B cell (primary cell): ENCODE data around the gene INTS15. TPM values are rescaled to one million over a fixed set of nuclear protein-coding genes. Genes with fewer than 3 reads are reported as not detected.
A peak's percentile ranks its signal among the peaks of the same experiment; 100 is the strongest.
"Not testable (repeated sequence)": the region's sequence is repeated elsewhere in the genome, so short reads cannot be mapped to it uniquely, and the experiment has no call there.

Experiments used
- ATAC-seq: fragments of 200-7000 bp; cut with Tn5 transposase; one replicate; pipeline ENCODE4 v1.10.0; 2021; ENCODE audit warnings: low read depth, mild to moderate bottlenecking, moderate number of reproducible peaks, moderate library complexity
- CTCF ChIA-PET: fragments of 350-600 bp; sonication (Branson Sonifier 250); formaldehyde crosslinking; loops from one replicate; lab custom pipeline; 2021; ENCODE audit warnings: antibody characterized with exemption, inconsistent platforms; lab: Charles Lee
- POLR2A ChIA-PET: fragments of 350-600 bp; sonication (Branson Sonifier 250); formaldehyde crosslinking; loops from one replicate; lab custom pipeline; 2021; ENCODE audit warnings: antibody characterized with exemption; lab: Charles Lee
- DNase-seq: peaks from one replicate; pipeline ENCODE4 v3.0.0; 2013
- H2AFZ ChIP-seq: 2 replicates; pipeline ENCODE4 v1.6.1; 2012; ENCODE audit warnings: mild to moderate bottlenecking, low read depth, low read length; ENCODE audit not compliant: insufficient read depth, poor library complexity, severe bottlenecking
- H3K27ac ChIP-seq, 2 donors: 1 replicate in 1 of 2; 2 replicates in 1 of 2; pipeline ENCODE4 v1.5.1; 2012 to 2013; ENCODE audit warnings: low read length in 2 of 2, mild to moderate bottlenecking in 2 of 2, moderate library complexity in 1 of 2
- H3K27me3 ChIP-seq, 4 experiments: fragments of 200-600 bp in 1 of 4; sonication (generic) in 1 of 4; replicated peaks in 1 of 4; 1 replicate in 2 of 4; 2 replicates in 2 of 4; pipeline versions ENCODE4 v1.6.1 to v1.7.0; 2013 to 2016; ENCODE audit warnings: low read length in 3 of 4, mild to moderate bottlenecking in 2 of 4, mixed read lengths in 1 of 4, moderate library complexity in 1 of 4; ENCODE audit not compliant: insufficient read depth in 4 of 4, control insufficient read depth in 3 of 4; ENCODE audit errors: control extremely low read depth in 1 of 4
- H3K36me3 ChIP-seq, 2 experiments: replicated peaks in 1 of 2; 1 replicate in 1 of 2; 2 replicates in 1 of 2; pipeline versions ENCODE4 v1.6.1 to v1.7.1; 2013; ENCODE audit warnings: low read length in 1 of 2; ENCODE audit not compliant: insufficient read depth in 2 of 2, control insufficient read depth in 1 of 2; ENCODE audit errors: control extremely low read depth in 1 of 2, extremely low read depth in 1 of 2
- H3K4me1 ChIP-seq, 2 donors: fragments of 200-600 bp in 1 of 2; sonication (generic) in 1 of 2; 1 replicate in 1 of 2; 2 replicates in 1 of 2; pipeline versions ENCODE4 v1.5.1 to v1.6.1; 2013 to 2017; ENCODE audit warnings: low read length in 2 of 2; ENCODE audit not compliant: control insufficient read depth in 2 of 2, insufficient read depth in 2 of 2
- H3K4me2 ChIP-seq: replicated peaks from 2 replicates; pipeline ENCODE3; 2012; ENCODE audit warnings: mild to moderate bottlenecking, low read depth, low read length; ENCODE audit not compliant: poor library complexity, severe bottlenecking
- H3K4me3 ChIP-seq, 5 experiments: fragments of 200-600 bp in 1 of 5; sonication (generic) in 1 of 5; 1 replicate in 3 of 5; 2 replicates in 2 of 5; pipeline versions ENCODE4 v1.5.1 to v1.7.0; 2011 to 2016; ENCODE audit warnings: low read length in 4 of 5, mild to moderate bottlenecking in 4 of 5, low read depth in 2 of 5, control low read depth in 1 of 5, moderate library complexity in 1 of 5; ENCODE audit not compliant: insufficient read depth in 1 of 5; ENCODE audit errors: control extremely low read depth in 1 of 5, extremely low read depth in 1 of 5
- H3K79me2 ChIP-seq: fragments of 200-600 bp; sonication (generic); one replicate; pipeline ENCODE4 v1.6.0; 2016; ENCODE audit warnings: low read length; ENCODE audit not compliant: control insufficient read depth, insufficient read depth
- H3K9ac ChIP-seq: fragments of 200-600 bp; sonication (generic); 2 replicates; pipeline ENCODE4 v1.6.1; 2017; ENCODE audit warnings: mild to moderate bottlenecking, low read length, moderate library complexity
- H3K9me3 ChIP-seq, 3 donors: one replicate each; pipeline versions ENCODE4 v1.6.1 to v1.7.1; 2013; ENCODE audit warnings: low read length in 2 of 3; ENCODE audit not compliant: control insufficient read depth in 2 of 3, insufficient read depth in 1 of 3; ENCODE audit errors: control extremely low read depth in 1 of 3
- H4K20me1 ChIP-seq: 2 replicates; pipeline ENCODE4 v1.6.0; 2012; ENCODE audit warnings: mild to moderate bottlenecking, low read length; ENCODE audit not compliant: insufficient read depth, control insufficient read depth, poor library complexity, severe bottlenecking
- H3K27ac Mint-ChIP-seq: one replicate; pipeline ENCODE4 v1.8.0; 2021; ENCODE audit warnings: mixed read lengths
- H3K27me3 Mint-ChIP-seq: one replicate; pipeline ENCODE4 v1.8.0; 2021; ENCODE audit warnings: mixed read lengths
- H3K4me1 Mint-ChIP-seq: one replicate; pipeline ENCODE4 v1.8.0; 2021; ENCODE audit warnings: mixed read lengths
- H3K4me3 Mint-ChIP-seq: one replicate; pipeline ENCODE4 v1.8.0; 2021; ENCODE audit warnings: mixed read lengths
- H3K9me3 Mint-ChIP-seq: one replicate; pipeline ENCODE4 v1.8.0; 2022; ENCODE audit warnings: mixed read lengths; ENCODE audit not compliant: insufficient read depth
- CTCF ChIP-seq: fragments of 200-600 bp; IDR thresholded peaks from one replicate; pipeline ENCODE4 v1.8.0; 2022; ENCODE audit warnings: antibody characterized with exemption, mild to moderate bottlenecking
- EZH2 ChIP-seq: IDR thresholded peaks from 2 replicates; pipeline ENCODE4 v1.6.1; 2012; ENCODE audit warnings: borderline replicate concordance, low read depth, mild to moderate bottlenecking, moderate library complexity, low read length; ENCODE audit not compliant: insufficient read depth, poor library complexity, severe bottlenecking
- WGBS: methylation state at CpG from one replicate; pipeline ENCODE4 v1.1.5; 2013; ENCODE audit warnings: missing lambda C conversion rate; ENCODE audit not compliant: insufficient coverage; 5-methylcytosine and 5-hydroxymethylcytosine counted together
- intact Hi-C: fragments of 100-400 bp; cut with micrococcal nuclease; formaldehyde crosslinking; loops from one replicate; pipeline ENCODE4 v1.10.0; 2022
- polyA plus RNA-seq: library from polyadenylated mRNA; depleted of rRNA; stranded (reverse); fragments of >200 nt; gene quantifications from 2 replicates; pipeline ENCODE4 v1.2.3, GENCODE V29; 2012
- total RNA-seq, 2 donors: library from RNA; stranded (reverse); fragments of 120-200 nt in 1 of 2; gene quantifications; 1 replicate in 1 of 2; 2 replicates in 1 of 2; pipeline versions ENCODE4 v1.2.3 to v1.2.4, GENCODE V29; 2013 to 2022

Gene INTS15
- total and polyA plus RNA-seq, 2 donors (not counting 1 experiment from before 2014, with no cell fraction given): 57.1 to 63.2 TPM

- peak overlapping the region; percentile 48 for H3K9ac ChIP-seq
- POLR2A ChIA-PET: interaction anchor here (1.5 kb wide), 1 partner anchor 14 kb away, joined by 6 read pairs; no protein-coding TSS in a partner anchor
- Mint-ChIP-seq H3K4me3 (peak overlapping the region; percentile 70), H3K4me1 (peaks cover 22% of the 10 kb centered on the region), H3K27ac (peak overlapping the region; percentile 65), H3K27me3 (peaks cover 5% of the 10 kb centered on the region), H3K9me3 (no peaks in the 10 kb centered on the region)
- no peaks in the 10 kb centered on the region for H3K79me2 ChIP-seq
- H3K4me1 ChIP-seq: peaks cover 0 to 20% of the 10 kb centered on the region in 2 donors
- no peak for DNase-seq
- peak overlapping the region; percentile 92 for H3K4me2 ChIP-seq
- CTCF ChIA-PET: interaction anchor here (0.7 to 1.8 kb wide), 7 partner anchors 13 to 91 kb away, joined by 3 to 11 read pairs (median 4); partner anchors contain the start of gene INTS15
- H3K27ac ChIP-seq: peak overlapping the region; percentile 18 to 49
- H3K36me3 ChIP-seq: peaks cover 0 to 9% of the 10 kb centered on the region in 2 experiments
- peak overlapping the region in 4 of 5 experiments; percentile 74 to 78 (median 76) for H3K4me3 ChIP-seq
- ATAC-seq: no peak
- TF ChIP-seq CTCF (no peak), EZH2 (no peak)
- H3K27me3 ChIP-seq: peaks cover 0 to 4% (median 0%) of the 10 kb centered on the region in 4 experiments
- intact Hi-C loops: loop anchor here (2.0 to 5.0 kb wide), 2 partner anchors 45 to 131 kb away; partner anchors contain the start of gene ZNF12
- WGBS: 84% methylated on average over 7 of the region's 14 CpGs
- H4K20me1 ChIP-seq: no peaks in the 10 kb centered on the region
- no peaks in the 10 kb centered on the region for H3K9me3 ChIP-seq
- H2AFZ ChIP-seq: peak overlapping the region; percentile 40
These were observed 13.6 kb upstream of the INTS15 start for GRCh38 chr7:6576024-6576866.

GRCh38 chr7:6576867-6577368 is 12.9 kb upstream of the INTS15 start:
- H3K9me3 ChIP-seq, H3K27me3 Mint-ChIP-seq, H3K9me3 Mint-ChIP-seq, ATAC-seq, H4K20me1 ChIP-seq, H3K27me3 ChIP-seq, H3K79me2 ChIP-seq: not testable (repeated sequence)
- intact Hi-C loops: loop anchor here (1.0 to 5.0 kb wide), 4 partner anchors 13 to 130 kb away; partner anchors contain the start of genes INTS15, ZNF12 and ZNF316
- peak overlapping the region in 4 of 5 experiments; percentile 74 to 78 (median 76) for H3K4me3 ChIP-seq
- ChIA-PET CTCF (interaction anchor here (1.0 to 1.3 kb wide), 2 partner anchors 11 to 59 kb away, joined by 3 read pairs; no protein-coding TSS in a partner anchor), POLR2A (interaction anchor here (1.5 kb wide), 1 partner anchor 14 kb away, joined by 6 read pairs; no protein-coding TSS in a partner anchor)
- peak; percentile 49 for DNase-seq
- H3K36me3 ChIP-seq: peaks cover 1 to 14% of the 10 kb centered on the region in 2 experiments
- peak overlapping the region; percentile 94 for H3K27ac Mint-ChIP-seq
- H3K9ac ChIP-seq: peak overlapping the region; percentile 85
- peaks cover 28% of the 10 kb centered on the region for H3K4me1 Mint-ChIP-seq
- peak overlapping the region; percentile 93 to 97 for H3K27ac ChIP-seq
- peak overlapping the region; percentile 92 for H3K4me2 ChIP-seq
- WGBS: 4% methylated on average over 7 of the region's 14 CpGs
- peaks cover 0 to 27% of the 10 kb centered on the region in 2 donors for H3K4me1 ChIP-seq
- peak overlapping the region; percentile 79 for H2AFZ ChIP-seq
- peak overlapping the region; percentile 90 for H3K4me3 Mint-ChIP-seq
